ENCODE measurements around the gene SFT2D3. TPM values are rescaled to one million over a fixed set of nuclear protein-coding genes. Genes with fewer than 3 reads are reported as not detected.

SFT2D3 gene
- total RNA-seq, 2 donors from 2014 or later = 3.7 to 4.7 TPM

DNA sequence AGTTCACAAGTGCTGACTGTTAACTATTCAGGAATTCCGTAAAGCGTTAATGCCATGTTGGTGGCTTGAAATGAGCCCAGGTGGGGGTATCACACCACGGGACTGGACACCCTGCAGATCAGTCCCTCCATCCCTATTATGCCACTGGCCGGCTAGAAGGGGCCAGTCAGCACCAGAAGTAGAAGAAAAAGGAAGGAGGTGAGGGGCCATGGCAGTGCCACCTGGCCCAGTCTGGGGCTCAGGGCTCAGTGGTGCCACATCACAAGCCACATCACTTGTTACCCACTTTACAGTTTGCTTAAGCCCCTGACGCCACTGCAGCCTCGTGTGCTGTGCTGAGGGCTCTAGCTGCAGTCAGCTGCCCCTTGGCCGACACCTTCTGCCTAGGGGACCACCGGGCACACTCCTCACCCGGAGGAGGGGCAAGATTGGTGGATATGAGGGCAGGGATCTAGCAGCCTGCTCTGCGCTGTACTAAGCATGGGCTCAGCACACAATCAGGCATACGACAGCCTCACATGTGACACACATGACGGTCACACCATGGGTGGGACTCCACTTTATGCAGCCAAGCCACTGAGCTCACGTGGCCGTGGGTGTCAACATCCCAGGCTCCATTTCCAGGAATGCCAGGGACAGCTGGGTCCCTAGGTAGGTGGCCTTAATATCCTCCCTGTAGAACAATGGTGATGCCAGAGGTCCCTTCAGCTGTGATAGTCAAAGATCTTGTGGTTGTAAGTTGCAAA, 29.6 kb upstream of the SFT2D3 start:
- no peaks in the 10 kb centered on the region for H3K36me3 Mint-ChIP-seq (ENCODE audit: insufficient read depth in 2 of 2)
- ATAC-seq (replicated peaks in 1 of 2) = no peak
- peaks cover 6% of the 10 kb centered on the region for H3K4me1 Mint-ChIP-seq (ENCODE audit: low read depth)

GRCh38 chr2:127672341-127673224, 28.7 kb upstream of the SFT2D3 start:
- peaks cover 6% of the 10 kb centered on the region for H3K4me1 Mint-ChIP-seq (ENCODE audit: low read depth)
- H3K4me3 Mint-ChIP-seq = no peak overlapping the region
- DNase-seq (no peak), ATAC-seq (replicated peaks in 1 of 2) (no peak)
- peaks cover 64% of the 10 kb centered on the region for H3K27me3 Mint-ChIP-seq (ENCODE audit: low read depth)
- no peak overlapping the region for H3K27ac Mint-ChIP-seq
- H3K9me3 Mint-ChIP-seq = no peaks in the 10 kb centered on the region
- H3K36me3 Mint-ChIP-seq (ENCODE audit: insufficient read depth in 2 of 2) = no peaks in the 10 kb centered on the region

More for the DNA sequence above, 29.6 kb upstream of the SFT2D3 start:
- no peak for DNase-seq
- Mint-ChIP-seq H3K27me3 (ENCODE audit: low read depth) (peaks cover 64% of the 10 kb centered on the region), H3K27ac (no peak overlapping the region), H3K4me3 (no peak overlapping the region), H3K9me3 (no peaks in the 10 kb centered on the region)

DNA sequence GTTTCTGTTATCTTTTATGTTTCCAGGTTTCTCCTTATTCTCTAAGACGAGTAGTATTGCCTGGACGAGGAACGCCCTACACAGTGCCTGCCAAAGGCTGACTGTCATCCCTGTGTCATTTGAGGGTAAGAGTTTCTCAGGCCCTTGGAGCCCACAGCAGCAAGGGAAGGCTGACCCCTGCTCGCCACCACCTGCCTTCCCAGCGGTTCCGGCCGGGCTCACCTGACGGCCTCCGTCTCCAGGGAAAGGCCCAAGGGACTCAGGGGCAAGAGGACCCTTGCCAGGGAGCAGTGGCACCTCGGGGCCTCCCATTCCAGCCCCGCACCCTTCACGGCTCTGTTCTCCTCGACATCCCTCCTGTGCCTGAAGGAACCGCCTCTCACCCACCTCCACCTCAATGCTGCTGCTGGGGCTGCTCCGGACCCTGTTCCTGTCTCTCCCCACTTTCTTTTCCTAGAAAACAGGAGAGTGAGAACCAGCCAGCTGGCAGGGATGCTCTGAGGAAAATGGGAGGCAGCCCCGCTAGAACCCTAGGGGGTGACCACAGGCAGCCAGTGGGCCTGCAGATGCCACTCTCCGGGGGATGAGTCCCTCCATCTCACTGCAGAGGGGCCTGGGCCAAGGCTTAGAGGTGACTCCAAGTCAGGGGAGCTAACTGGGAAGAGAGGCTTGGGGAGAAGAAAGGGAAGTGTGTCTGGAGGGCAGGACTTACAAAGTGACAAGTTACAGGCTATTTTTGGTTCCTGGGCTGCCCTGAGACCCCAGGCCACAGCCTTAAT, 27.8 kb upstream of the SFT2D3 start:
- DNase-seq (no peak), ATAC-seq (replicated peaks in 1 of 2) (no peak)
- Mint-ChIP-seq H3K36me3 (ENCODE audit: insufficient read depth in 2 of 2) (no peaks in the 10 kb centered on the region), H3K4me3 (peak overlapping the region; percentile 19 to 82), H3K9me3 (no peaks in the 10 kb centered on the region), H3K4me1 (ENCODE audit: low read depth) (peaks cover 6% of the 10 kb centered on the region), H3K27me3 (ENCODE audit: low read depth) (peaks cover 70% of the 10 kb centered on the region), H3K27ac (no peak overlapping the region)

- Mint-ChIP-seq H3K9me3 (no peaks in the 10 kb centered on the region), H3K27me3 (ENCODE audit: low read depth) (peaks cover 65% of the 10 kb centered on the region), H3K4me3 (peak overlapping the region; percentile 72 to 82), H3K36me3 (ENCODE audit: insufficient read depth in 2 of 2) (no peaks in the 10 kb centered on the region), H3K27ac (no peak overlapping the region), H3K4me1 (ENCODE audit: low read depth) (peaks cover 6% of the 10 kb centered on the region)
- peak; percentile 52 to 67 for ATAC-seq (replicated peaks in 1 of 2)
- peak; percentile 38 to 46 for DNase-seq
These were observed 26.8 kb upstream of the SFT2D3 start for GRCh38 chr2:127674241-127675209.

GRCh38 chr2:127675331-127676261, 25.7 kb upstream of the SFT2D3 start, which contains the start of gene LIMS2:
LIMS2 (minus strand) TSS chr2:127675530; CDS start chr2:127675024, 506 bp downstream.
- no peak for DNase-seq
- H3K36me3 Mint-ChIP-seq (ENCODE audit: insufficient read depth in 2 of 2) = no peaks in the 10 kb centered on the region
- H3K4me3 Mint-ChIP-seq = peak within 1 kb of the TSS; percentile 72 to 82
- ATAC-seq (replicated peaks in 1 of 2) = no peak
- H3K9me3 Mint-ChIP-seq = no peaks in the 10 kb centered on the region
- H3K27me3 Mint-ChIP-seq (ENCODE audit: low read depth) = peaks cover 60% of the 10 kb centered on the region
- peaks cover 6% of the 10 kb centered on the region for H3K4me1 Mint-ChIP-seq (ENCODE audit: low read depth)
- H3K27ac Mint-ChIP-seq = no peak within 1 kb of the TSS

DNA sequence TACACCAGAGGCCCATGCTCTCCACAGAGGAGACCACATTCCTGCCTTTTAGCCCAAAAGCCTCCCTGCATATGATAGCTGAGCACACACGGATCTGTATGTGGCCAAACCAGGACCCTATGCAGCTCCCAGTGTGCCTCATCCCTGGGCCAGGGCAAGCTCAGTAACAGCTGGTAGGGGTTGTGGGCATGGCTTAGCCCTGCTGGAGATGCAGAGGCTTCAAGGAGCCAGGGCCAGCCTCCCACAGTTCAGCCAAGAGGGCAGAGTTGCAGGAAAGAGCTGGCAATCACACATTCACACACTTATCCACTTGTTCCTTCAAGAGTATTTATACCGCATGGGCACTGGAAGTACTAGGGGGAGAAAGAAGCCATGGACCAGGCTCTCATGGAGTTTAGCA, 24.4 kb upstream of the SFT2D3 start:
- Mint-ChIP-seq H3K4me1 (ENCODE audit: low read depth) (peaks cover 6% of the 10 kb centered on the region), H3K36me3 (ENCODE audit: insufficient read depth in 2 of 2) (no peaks in the 10 kb centered on the region), H3K4me3 (no peak overlapping the region), H3K9me3 (no peaks in the 10 kb centered on the region), H3K27ac (no peak overlapping the region), H3K27me3 (ENCODE audit: low read depth) (peaks cover 56% of the 10 kb centered on the region)
- ATAC-seq (replicated peaks in 1 of 2) (no peak), DNase-seq (no peak)

- no peak overlapping the region for H3K4me3 Mint-ChIP-seq
- H3K4me1 Mint-ChIP-seq (ENCODE audit: low read depth) = peaks cover 6% of the 10 kb centered on the region
- no peaks in the 10 kb centered on the region for H3K36me3 Mint-ChIP-seq (ENCODE audit: insufficient read depth in 2 of 2)
- H3K27ac Mint-ChIP-seq = no peak overlapping the region
- ATAC-seq (replicated peaks in 1 of 2) (no peak), DNase-seq (no peak)
- H3K27me3 Mint-ChIP-seq (ENCODE audit: low read depth) = peaks cover 43% of the 10 kb centered on the region
- no peaks in the 10 kb centered on the region for H3K9me3 Mint-ChIP-seq
These were observed 22.8 kb upstream of the SFT2D3 start for GRCh38 chr2:127678531-127678930.

DNA sequence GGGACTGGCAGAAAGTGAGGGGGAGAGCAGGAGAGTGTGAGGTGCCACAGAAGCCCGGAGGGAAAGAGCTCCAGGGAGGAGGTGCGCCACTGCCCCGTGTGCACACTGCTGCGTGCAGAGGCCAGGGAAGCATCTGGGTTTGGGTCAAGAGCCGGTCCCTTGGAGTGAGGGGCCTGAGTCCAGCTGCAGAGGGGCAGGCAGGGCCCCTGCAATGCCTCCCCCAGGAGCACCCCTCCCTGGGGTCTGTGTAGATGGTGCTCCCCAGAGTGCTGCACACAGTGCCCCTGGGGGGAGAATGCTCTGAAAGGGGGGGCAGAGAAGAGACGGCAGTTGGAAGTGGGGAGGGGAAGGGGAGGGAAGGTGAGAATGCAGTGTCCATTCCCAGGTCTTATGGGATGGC, 22.3 kb upstream of the SFT2D3 start:
- DNase-seq = no peak
- no peak overlapping the region for H3K4me3 Mint-ChIP-seq
- no peaks in the 10 kb centered on the region for H3K9me3 Mint-ChIP-seq
- H3K27me3 Mint-ChIP-seq (ENCODE audit: low read depth) = peaks cover 38% of the 10 kb centered on the region
- H3K27ac Mint-ChIP-seq = no peak overlapping the region
- H3K4me1 Mint-ChIP-seq (ENCODE audit: low read depth) = peaks cover 6% of the 10 kb centered on the region
- ATAC-seq (replicated peaks in 1 of 2) = no peak
- no peaks in the 10 kb centered on the region for H3K36me3 Mint-ChIP-seq (ENCODE audit: insufficient read depth in 2 of 2)

- no peaks in the 10 kb centered on the region for H3K36me3 Mint-ChIP-seq (ENCODE audit: insufficient read depth in 2 of 2)
- H3K4me3 Mint-ChIP-seq = no peak overlapping the region
- no peaks in the 10 kb centered on the region for H3K9me3 Mint-ChIP-seq
- no peak overlapping the region for H3K27ac Mint-ChIP-seq
- H3K27me3 Mint-ChIP-seq (ENCODE audit: low read depth) = peaks cover 32% of the 10 kb centered on the region
- DNase-seq = no peak
- no peak for ATAC-seq (replicated peaks in 1 of 2)
- H3K4me1 Mint-ChIP-seq (ENCODE audit: low read depth) = no peaks in the 10 kb centered on the region
These were observed 21.5 kb upstream of the SFT2D3 start for GRCh38 chr2:127679680-127680361.

DNA sequence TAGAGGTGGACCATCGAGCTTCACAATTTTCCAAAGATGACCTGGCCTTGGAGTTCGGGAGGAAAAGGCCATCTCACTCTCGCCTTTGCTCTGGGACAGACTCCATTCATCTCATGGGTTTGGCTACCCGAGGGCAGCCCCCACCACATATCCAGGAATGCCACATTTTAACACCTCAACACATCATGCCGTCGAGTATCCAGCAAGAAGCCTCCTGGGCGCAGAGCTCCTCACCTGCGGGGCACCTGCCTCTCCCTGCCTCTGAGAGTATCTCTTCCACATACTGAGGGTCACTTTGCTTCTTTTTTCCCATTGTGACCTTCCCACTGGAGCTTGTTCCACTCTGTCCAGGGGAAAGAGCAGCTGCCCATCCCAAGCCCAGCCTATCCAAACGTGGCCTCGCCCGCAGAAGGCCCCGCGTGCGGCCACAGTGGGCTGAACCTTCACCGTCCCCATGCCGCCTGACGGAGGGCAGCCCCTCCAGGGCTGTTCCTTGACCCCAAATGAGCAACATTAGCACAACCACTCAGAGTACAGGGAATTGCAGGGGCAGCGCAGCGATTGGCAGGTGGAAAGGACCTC, 20.5 kb upstream of the SFT2D3 start:
- H3K27me3 Mint-ChIP-seq (ENCODE audit: low read depth) = peaks cover 30% of the 10 kb centered on the region
- DNase-seq = no peak

More for the DNA sequence above, 20.5 kb upstream of the SFT2D3 start:
- Mint-ChIP-seq H3K27ac (no peak overlapping the region), H3K36me3 (ENCODE audit: insufficient read depth in 2 of 2) (no peaks in the 10 kb centered on the region), H3K9me3 (no peaks in the 10 kb centered on the region), H3K4me3 (no peak overlapping the region), H3K4me1 (ENCODE audit: low read depth) (no peaks in the 10 kb centered on the region)
- ATAC-seq (replicated peaks in 1 of 2) = no peak

All from activated T-cell treated with anti-CD3 and anti-CD28 coated beads, Interleukin-2, amount 50 U/mL, for 72 hours (primary cell).